ENCODE measurements around the gene COMMD7. TPM values are rescaled to one million over a fixed set of nuclear protein-coding genes. Genes with fewer than 3 reads are reported as not detected.

Gene COMMD7
- polyA plus RNA-seq, 3 donors, result 46.2 to 133 (median 120) TPM

DNA sequence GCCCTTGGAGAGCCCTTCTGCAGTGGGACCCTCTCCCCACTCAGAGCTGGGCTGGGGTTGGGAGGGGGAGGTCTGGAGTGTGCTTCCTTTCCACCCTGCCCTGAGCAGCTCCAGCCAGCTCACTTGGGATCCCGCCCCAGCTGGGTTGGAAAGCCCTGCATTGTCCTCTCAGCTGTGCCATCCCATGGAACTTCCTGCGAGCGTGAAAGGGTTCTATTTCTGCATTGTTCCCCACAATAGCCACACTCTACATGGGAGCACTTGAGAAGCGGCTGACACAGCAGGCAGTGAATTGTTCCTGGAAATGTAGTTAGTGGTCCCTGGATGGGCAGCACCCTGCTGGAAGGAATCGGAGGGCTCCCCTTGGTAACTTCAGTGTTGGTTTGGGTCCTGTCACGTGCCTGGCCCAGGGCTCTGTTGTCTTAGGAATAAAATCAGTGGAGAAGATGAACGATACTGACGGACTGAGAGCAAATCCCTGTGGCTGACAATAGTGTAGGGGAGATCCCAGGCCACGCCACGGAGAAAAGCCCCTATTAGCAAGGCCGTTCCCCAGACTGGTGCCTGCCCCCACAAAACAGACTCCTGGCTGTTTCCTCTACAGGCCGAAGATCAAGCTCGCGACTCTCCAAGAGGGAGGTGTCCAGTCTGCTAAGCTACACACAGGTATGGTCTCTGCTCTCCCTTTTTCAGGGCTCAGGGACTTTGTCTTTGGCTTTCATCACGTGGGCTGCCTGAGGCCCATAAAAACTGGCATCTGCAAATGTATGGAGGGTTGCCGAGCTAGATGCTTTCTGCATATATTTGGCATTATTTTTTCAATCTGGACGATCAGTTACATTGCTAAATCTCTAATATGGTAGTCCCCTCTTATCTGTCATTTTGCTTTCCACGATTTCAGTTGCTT, 37.7 kb upstream of the COMMD7 start:
- H3K9ac ChIP-seq (ENCODE audit: insufficient read depth, low read length, poor library complexity, severe bottlenecking), result no peak overlapping the region
- H3K4me3 ChIP-seq (replicated peaks in 1 of 3; ENCODE audit: low read depth in 2 of 3, low read length in 3 of 3), result no peak overlapping the region
- no peaks in the 10 kb centered on the region for H3K9me3 ChIP-seq (replicated peaks in 1 of 2; ENCODE audit: control insufficient read depth in 1 of 2, insufficient read depth in 1 of 2, low read length in 2 of 2)
- TF ChIP-seq CTCF (IDR thresholded peaks at IDR 0.05), result no peak
- no peak overlapping the region for H3K27ac ChIP-seq (ENCODE audit: low read depth in 1 of 2, low read length in 2 of 2)
- H2AFZ ChIP-seq (ENCODE audit: insufficient read depth, low read depth, low read length, poor library complexity, severe bottlenecking), result no peak overlapping the region
- no peak for DNase-seq
- H3K79me2 ChIP-seq (ENCODE audit: insufficient read depth, low read length), result no peaks in the 10 kb centered on the region
- H3K36me3 ChIP-seq (replicated peaks in 1 of 2; ENCODE audit: control insufficient read depth in 1 of 2, insufficient read depth in 2 of 2, low read length in 2 of 2), result no peaks in the 10 kb centered on the region
- Mint-ChIP-seq H3K36me3 (no peaks in the 10 kb centered on the region), H3K27me3 (ENCODE audit: low read depth in 3 of 3) (no peaks in the 10 kb centered on the region), H3K4me1 (peaks cover 6% of the 10 kb centered on the region), H3K27ac (no peak overlapping the region), H3K4me3 (no peak overlapping the region), H3K9me3 (no peaks in the 10 kb centered on the region)
- no peaks in the 10 kb centered on the region for H3K27me3 ChIP-seq (ENCODE audit: control insufficient read depth in 2 of 2, insufficient read depth in 2 of 2, low read length in 2 of 2)
- no peaks in the 10 kb centered on the region for H4K20me1 ChIP-seq (ENCODE audit: insufficient read depth, low read length)
- intact Hi-C loops (cut with micrococcal nuclease), result no loop called here
- no peaks in the 10 kb centered on the region for H3K4me1 ChIP-seq (ENCODE audit: control insufficient read depth in 1 of 2, insufficient read depth in 2 of 2, low read length in 2 of 2)
- H3K4me2 ChIP-seq (replicated peaks; ENCODE audit: extremely low read depth, low read length, poor library complexity, severe bottlenecking), result no peak overlapping the region
- WGBS (ENCODE audit: insufficient coverage), result 100% methylated on average over 9 of the region's 18 CpGs

GRCh38 chr20:32780278-32780677, 37.0 kb upstream of the COMMD7 start:
- Mint-ChIP-seq H3K4me3 (no peak overlapping the region), H3K4me1 (peaks cover 6% of the 10 kb centered on the region), H3K27me3 (ENCODE audit: low read depth in 3 of 3) (peaks cover 0 to 2% (median 0%) of the 10 kb centered on the region in 3 donors), H3K27ac (no peak overlapping the region), H3K36me3 (no peaks in the 10 kb centered on the region), H3K9me3 (no peaks in the 10 kb centered on the region)
- Histone ChIP-seq H3K36me3 (replicated peaks in 1 of 2; ENCODE audit: control insufficient read depth in 1 of 2, insufficient read depth in 2 of 2, low read length in 2 of 2) (no peaks in the 10 kb centered on the region), H3K27me3 (ENCODE audit: control insufficient read depth in 2 of 2, insufficient read depth in 2 of 2, low read length in 2 of 2) (no peaks in the 10 kb centered on the region), H3K27ac (ENCODE audit: low read depth in 1 of 2, low read length in 2 of 2) (no peak overlapping the region), H3K79me2 (ENCODE audit: insufficient read depth, low read length) (no peaks in the 10 kb centered on the region), H3K9ac (ENCODE audit: insufficient read depth, low read length, poor library complexity, severe bottlenecking) (no peak overlapping the region), H3K4me3 (replicated peaks in 1 of 3; ENCODE audit: low read depth in 2 of 3, low read length in 3 of 3) (no peak overlapping the region), H2AFZ (ENCODE audit: insufficient read depth, low read depth, low read length, poor library complexity, severe bottlenecking) (no peak overlapping the region), H3K9me3 (replicated peaks in 1 of 2; ENCODE audit: control insufficient read depth in 1 of 2, insufficient read depth in 1 of 2, low read length in 2 of 2) (no peaks in the 10 kb centered on the region), H3K4me2 (replicated peaks; ENCODE audit: extremely low read depth, low read length, poor library complexity, severe bottlenecking) (no peak overlapping the region), H4K20me1 (ENCODE audit: insufficient read depth, low read length) (no peaks in the 10 kb centered on the region), H3K4me1 (ENCODE audit: control insufficient read depth in 1 of 2, insufficient read depth in 2 of 2, low read length in 2 of 2) (no peaks in the 10 kb centered on the region)
- DNase-seq, result no peak
- WGBS (ENCODE audit: insufficient coverage), result 92% methylated on average over 10 of the region's 16 CpGs
- intact Hi-C loops (cut with micrococcal nuclease), result no loop called here
- no peak for TF ChIP-seq CTCF (IDR thresholded peaks at IDR 0.05)

All from CD14-positive monocyte (primary cell).